Skeletal muscle tissue (tissue), 4 donors: ENCODE results near the gene ERVH48-1. TPM values are rescaled to one million over a fixed set of nuclear protein-coding genes. Genes with fewer than 3 reads are reported as not detected.
"Not testable (repeated sequence)": the region's sequence is repeated elsewhere in the genome, so short reads cannot be mapped to it uniquely, and the experiment has no call there.

Experiments used
- H3K27ac ChIP-seq: one replicate; pipeline ENCODE4 v1.7.0; 2013; ENCODE audit warnings: mild to moderate bottlenecking, low read depth, low read length, inconsistent platforms
- H3K27me3 ChIP-seq, 3 donors: one replicate each; pipeline ENCODE4 v1.7.0; 2013; ENCODE audit warnings: low read length in 3 of 3; ENCODE audit not compliant: control insufficient read depth in 3 of 3, insufficient read depth in 3 of 3
- H3K36me3 ChIP-seq, 3 donors: one replicate each; pipeline ENCODE4 v1.7.0; 2013; ENCODE audit warnings: low read length in 3 of 3; ENCODE audit not compliant: control insufficient read depth in 3 of 3, insufficient read depth in 3 of 3
- H3K4me1 ChIP-seq, 3 donors: one replicate each; pipeline ENCODE4 v1.7.0; 2013; ENCODE audit warnings: low read length in 3 of 3, mild to moderate bottlenecking in 3 of 3; ENCODE audit not compliant: control insufficient read depth in 3 of 3, insufficient read depth in 3 of 3
- H3K4me3 ChIP-seq, 3 donors: one replicate each; pipeline ENCODE4 v1.7.0; 2013; ENCODE audit warnings: low read length in 3 of 3
- H3K9ac ChIP-seq, 3 donors: one replicate each; pipeline ENCODE4 v1.7.0; 2013; ENCODE audit warnings: low read length in 3 of 3, mild to moderate bottlenecking in 3 of 3, moderate library complexity in 2 of 3, low read depth in 1 of 3
- H3K9me3 ChIP-seq, 3 donors: one replicate each; pipeline ENCODE4 v1.7.0; 2013; ENCODE audit warnings: low read length in 3 of 3; ENCODE audit not compliant: control insufficient read depth in 3 of 3
- total RNA-seq: library from RNA; depleted of rRNA; stranded (reverse); fragments of >200 nt; gene quantifications from one replicate; pipeline ENCODE4 v1.2.3, GENCODE V29; 2014
- donor health status: Osteomylitis.

Gene ERVH48-1
- total RNA-seq, 1 donor from 2014 or later, result not detected

DNA sequence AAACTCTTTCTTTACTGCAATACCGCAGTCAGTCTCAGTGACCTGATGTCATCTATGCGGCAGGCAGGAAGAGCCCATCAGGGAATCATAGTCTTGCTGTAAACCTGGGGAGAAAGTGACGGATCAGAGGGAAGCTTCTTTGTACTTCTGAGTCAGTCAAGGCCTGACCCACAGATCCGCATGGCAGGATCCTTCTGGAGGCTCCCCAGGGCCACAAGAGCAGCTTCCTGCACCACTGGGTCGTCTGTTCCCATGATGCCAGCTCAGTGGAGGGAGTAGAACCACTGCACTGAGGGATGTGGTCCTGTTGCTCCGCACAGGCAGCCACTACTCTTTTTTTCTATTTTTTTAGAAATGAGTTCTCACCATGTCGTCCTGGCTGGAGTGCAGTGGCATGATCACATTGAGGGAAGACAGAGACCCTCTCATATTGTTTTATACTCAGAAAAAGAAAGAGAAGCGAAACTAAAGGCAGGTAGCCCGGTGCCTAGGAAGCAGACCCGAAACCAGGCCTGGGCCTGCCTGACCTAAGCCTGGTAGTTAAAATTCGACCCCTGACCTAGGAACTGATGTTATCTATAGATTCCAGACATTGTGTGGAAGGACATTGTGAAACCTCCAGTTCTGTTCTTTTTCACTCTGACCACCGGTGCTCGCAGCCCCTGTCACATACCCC lies 6.3 kb upstream of the ERVH48-1 start:
- no peak overlapping the region for H3K4me3 ChIP-seq
- no peaks in the 10 kb centered on the region for H3K4me1 ChIP-seq
- no peak overlapping the region for H3K27ac ChIP-seq
- H3K36me3 ChIP-seq, result no peaks in the 10 kb centered on the region
- H3K9me3 ChIP-seq, result no peaks in the 10 kb centered on the region
- H3K27me3 ChIP-seq, result no peaks in the 10 kb centered on the region
- H3K9ac ChIP-seq, result no peak overlapping the region

- H3K9me3 ChIP-seq, result no peaks in the 10 kb centered on the region
- H3K27ac ChIP-seq, result no peak overlapping the region
- no peaks in the 10 kb centered on the region for H3K4me1 ChIP-seq
- no peaks in the 10 kb centered on the region for H3K36me3 ChIP-seq
- no peaks in the 10 kb centered on the region for H3K27me3 ChIP-seq
- no peak overlapping the region for H3K4me3 ChIP-seq
- H3K9ac ChIP-seq, result no peak overlapping the region
These were observed 4.5 kb upstream of the ERVH48-1 start for GRCh38 chr21:42929969-42930368.

DNA sequence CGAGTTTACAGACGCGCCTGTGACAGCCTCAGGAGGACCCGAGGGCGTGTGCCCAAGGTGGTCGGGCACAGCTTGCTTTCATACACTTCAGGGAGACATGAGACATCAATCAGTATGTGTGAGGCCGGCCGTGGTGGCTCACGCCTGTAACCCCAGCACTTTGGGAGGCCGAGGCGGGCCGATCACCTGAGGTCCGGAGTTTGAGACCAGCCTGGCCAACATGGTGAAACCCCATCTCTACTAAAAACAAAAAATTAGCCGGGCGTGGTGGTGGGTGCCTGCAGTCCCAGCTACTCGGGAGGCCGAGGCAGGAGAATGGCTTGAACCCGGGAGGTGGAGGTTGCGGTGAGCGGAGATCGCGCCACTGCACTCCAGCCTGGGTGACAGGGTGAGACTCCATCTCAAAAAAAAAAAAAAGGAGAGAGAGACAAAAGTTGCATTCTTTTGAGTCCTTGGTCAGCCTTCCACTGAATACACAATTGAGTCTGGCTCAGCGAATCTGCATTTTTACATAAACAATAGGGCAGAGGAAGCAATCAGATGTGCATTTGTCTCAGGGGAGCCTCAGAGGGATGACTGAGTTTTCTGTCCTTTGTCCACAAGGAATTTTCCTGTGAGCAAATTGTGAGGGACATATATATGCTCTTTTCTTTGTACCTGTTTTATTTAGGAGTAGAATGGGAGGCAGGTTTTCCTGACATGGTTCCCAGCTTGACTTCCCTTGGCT lies 2.2 kb upstream of the ERVH48-1 start:
- H3K36me3 ChIP-seq, H3K27me3 ChIP-seq, H3K4me1 ChIP-seq, H3K4me3 ChIP-seq, H3K9ac ChIP-seq, H3K27ac ChIP-seq, H3K9me3 ChIP-seq: not testable (repeated sequence)

GRCh38 chr21:42924433-42924751 lies 1.0 kb downstream of the ERVH48-1 start:
- Histone ChIP-seq H3K27me3 (no peaks in the 10 kb centered on the region), H3K9ac (no peak overlapping the region), H3K27ac (no peak overlapping the region), H3K4me1 (peaks cover 3 to 9% (median 4%) of the 10 kb centered on the region in 3 donors), H3K36me3 (no peaks in the 10 kb centered on the region), H3K4me3 (no peak overlapping the region), H3K9me3 (no peaks in the 10 kb centered on the region)

- Histone ChIP-seq H3K4me1 (peaks cover 3 to 9% (median 4%) of the 10 kb centered on the region in 3 donors), H3K27ac (no peak overlapping the region), H3K36me3 (no peaks in the 10 kb centered on the region), H3K4me3 (no peak overlapping the region), H3K9ac (peak overlapping the region in 2 of 3 donors; percentile 12 to 47), H3K27me3 (no peaks in the 10 kb centered on the region), H3K9me3 (no peaks in the 10 kb centered on the region)
These were observed 1.6 kb downstream of the ERVH48-1 start for GRCh38 chr21:42923553-42924432.

DNA sequence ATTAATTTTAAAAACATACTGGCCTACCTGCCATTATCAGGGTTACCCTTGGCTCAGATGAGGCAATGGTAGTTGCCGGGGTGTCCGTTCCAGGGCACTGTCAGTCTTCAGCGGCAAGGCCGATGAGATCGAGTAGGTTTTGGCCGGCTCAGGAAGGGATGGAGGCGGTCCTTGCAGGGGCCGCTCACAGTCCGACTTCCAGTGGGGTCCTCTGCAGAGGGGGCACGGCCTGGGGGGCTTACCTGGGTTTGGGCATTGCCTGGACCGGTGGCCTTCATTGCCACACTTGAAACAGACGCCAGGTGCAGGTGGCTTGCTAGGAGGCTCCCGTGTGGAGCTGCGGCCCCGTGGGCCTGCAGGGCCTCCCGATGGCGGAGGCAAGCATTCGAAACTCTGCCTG lies 2.5 kb downstream of the ERVH48-1 start:
- no peak overlapping the region for H3K9ac ChIP-seq
- peaks cover 3 to 9% (median 4%) of the 10 kb centered on the region in 3 donors for H3K4me1 ChIP-seq
- H3K27ac ChIP-seq, result no peak overlapping the region
- no peak overlapping the region for H3K4me3 ChIP-seq
- no peaks in the 10 kb centered on the region for H3K9me3 ChIP-seq
- no peaks in the 10 kb centered on the region for H3K36me3 ChIP-seq
- H3K27me3 ChIP-seq, result no peaks in the 10 kb centered on the region

DNA sequence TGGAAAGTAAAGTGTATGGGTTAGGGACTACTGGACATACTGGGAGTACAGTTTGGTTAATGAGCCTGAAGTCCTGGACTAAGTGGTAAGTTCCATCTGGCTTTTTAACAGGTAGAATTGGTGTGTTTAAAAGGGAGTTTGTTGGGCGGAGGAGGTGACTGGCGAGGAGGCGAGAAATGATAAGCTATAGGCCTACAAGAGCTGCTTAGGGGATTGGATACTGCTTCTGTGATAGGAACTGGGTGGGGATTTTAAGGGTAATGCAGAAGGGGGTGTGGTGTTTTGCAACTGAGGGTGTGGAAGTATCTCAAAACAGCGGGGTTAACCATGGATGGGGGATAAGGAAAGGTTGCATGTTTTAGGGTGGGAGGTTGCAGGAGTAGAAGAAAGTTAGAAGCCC lies 3.5 kb downstream of the ERVH48-1 start:
- Histone ChIP-seq H3K4me1 (peaks cover 3 to 9% (median 4%) of the 10 kb centered on the region in 3 donors), H3K27ac (no peak overlapping the region), H3K9ac (no peak overlapping the region), H3K36me3 (no peaks in the 10 kb centered on the region), H3K9me3 (no peaks in the 10 kb centered on the region), H3K27me3 (no peaks in the 10 kb centered on the region), H3K4me3 (no peak overlapping the region)

DNA sequence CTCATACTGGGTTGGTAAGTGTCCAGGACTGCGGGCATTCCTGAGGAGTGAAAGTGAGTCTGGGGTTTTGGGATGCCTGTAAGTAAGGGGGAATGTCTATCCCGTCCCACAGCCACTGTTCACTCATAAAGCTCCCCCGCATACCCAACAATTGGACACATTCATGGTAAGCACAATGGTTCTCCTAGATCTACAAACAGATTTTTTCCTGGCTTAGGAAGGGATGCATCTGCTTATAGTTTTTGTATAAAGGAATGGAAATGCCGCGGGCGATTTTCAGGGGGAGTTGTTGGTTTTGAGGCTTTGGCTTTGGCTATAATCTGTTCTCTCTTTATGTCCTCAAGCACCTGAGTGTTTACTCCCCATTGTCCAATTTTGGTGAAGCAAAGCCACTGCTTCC lies 7.1 kb downstream of the ERVH48-1 start:
- Histone ChIP-seq H3K27ac (no peak overlapping the region), H3K36me3 (no peaks in the 10 kb centered on the region), H3K9ac (no peak overlapping the region), H3K4me1 (peaks cover 0 to 3% (median 2%) of the 10 kb centered on the region in 3 donors), H3K27me3 (no peaks in the 10 kb centered on the region), H3K9me3 (no peaks in the 10 kb centered on the region), H3K4me3 (no peak overlapping the region)

GRCh38 chr21:42913476-42913875 lies 12.0 kb downstream of the ERVH48-1 start:
- Histone ChIP-seq H3K27me3 (no peaks in the 10 kb centered on the region), H3K9me3 (no peaks in the 10 kb centered on the region), H3K4me3 (no peak overlapping the region), H3K9ac (peak overlapping the region in 1 of 3 donors; percentile 8), H3K4me1 (peaks cover 0 to 3% (median 2%) of the 10 kb centered on the region in 3 donors), H3K36me3 (peaks cover 19 to 23% (median 20%) of the 10 kb centered on the region in 3 donors), H3K27ac (no peak overlapping the region)

DNA sequence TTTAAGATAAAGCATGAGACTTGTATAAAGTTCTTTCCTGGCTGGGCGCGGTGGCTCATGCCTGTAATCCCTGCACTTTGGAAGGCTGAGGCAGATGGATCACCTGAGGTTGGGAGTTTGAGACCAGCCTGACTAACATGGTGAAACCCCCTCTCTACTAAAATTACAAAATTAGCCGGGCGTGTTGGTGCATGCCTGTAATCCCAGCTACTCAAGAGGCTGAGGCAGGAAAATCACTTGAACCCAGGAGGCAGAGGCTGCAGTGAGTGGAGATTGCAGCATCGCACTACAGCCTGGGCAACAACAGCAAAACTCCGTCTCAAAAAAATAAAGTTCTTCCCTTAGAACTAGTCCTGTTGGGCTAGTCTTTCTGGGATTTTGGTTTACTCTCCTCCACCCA lies 13.5 kb downstream of the ERVH48-1 start:
- not testable (repeated sequence) for H3K9me3 ChIP-seq, H3K27ac ChIP-seq, H3K27me3 ChIP-seq, H3K4me1 ChIP-seq, H3K4me3 ChIP-seq, H3K9ac ChIP-seq
- peaks cover 20 to 23% (median 23%) of the 10 kb centered on the region in 3 donors for H3K36me3 ChIP-seq
